Heart left ventricle (tissue), 13 donors: ENCODE data around the gene CDH13.

Experiments
- CTCF ChIP-seq, 12 donors: fragments of 200-600 bp; sonication (generic) in 4 of 12; IDR thresholded peaks; one replicate each; pipeline versions ENCODE4 v1.5.0 to v1.8.0; 2018 to 2022; ENCODE audit warnings: antibody characterized with exemption in 12 of 12, mild to moderate bottlenecking in 5 of 12
- POLR2A ChIP-seq, 2 donors: fragments of 450-650 bp; IDR thresholded peaks; one replicate each; pipeline ENCODE4 v1.6.1; 2017; ENCODE audit warnings: antibody characterized with exemption in 2 of 2, mild to moderate bottlenecking in 2 of 2, moderate library complexity in 2 of 2
- donor health status: ischemic (EF 13 %, LVEDD 7.1; RV severe dilation, severe dysfunction).
- donor health status: DM: no; HTN: yes; CAD: no.
- donor health status: DM: no; HTN: no; CAD: no.
- donor health status: ischemic (EF 25% LVEDD 6.9; RV normal size, moderate dysfunction).
- donor health status: ischemic (EF 25% LVEDD 5.7; RV mildly dilated, moderate dysfunction).
- donor health status: ischemic (EF 35%, LVEDD 5.7; RV mildly dilated, moderate dysfunction).
- donor health status: nonischemic (EF 11% LVEDD 7.7; RV severe dilation, severe dysfunction).
- donor health status: DM: yes; HTN: yes; CAD: no.
- donor health status: PGD.
- donor health status: ischemic (EF 29% LVEDD 5.4; RV normal size, mild dysfunction).
- donor health status: nonischemic (EF 23%, LVEDD 6.1; RV moderate dilation, normal function).

GRCh38 chr16:83791916-83792315 is 1165.1 kb downstream of the CDH13 start:
- no peak for TF ChIP-seq CTCF (IDR thresholded peaks at IDR 0.05)
- TF ChIP-seq POLR2A (IDR thresholded peaks at IDR 0.05), result no peak
